Muscle layer of duodenum (tissue), 2 donors: ENCODE results near the gene PNPLA7.
"Not testable (repeated sequence)": the region's sequence is repeated elsewhere in the genome, so short reads cannot be mapped to it uniquely, and the experiment has no call there.

ENCODE experiments used
- H3K27ac ChIP-seq: one replicate; pipeline ENCODE4 v1.7.0; 2013; ENCODE audit warnings: mild to moderate bottlenecking, low read length
- H3K27me3 ChIP-seq: one replicate; pipeline ENCODE4 v1.7.0; 2013; ENCODE audit warnings: low read depth, mild to moderate bottlenecking, control low read depth, low read length
- H3K36me3 ChIP-seq, 2 donors: one replicate each; pipeline ENCODE4 v1.7.0; 2013; ENCODE audit warnings: low read length in 2 of 2, control low read depth in 1 of 2, mild to moderate bottlenecking in 1 of 2; ENCODE audit not compliant: insufficient read depth in 2 of 2, control insufficient read depth in 1 of 2
- H3K4me1 ChIP-seq, 2 donors: one replicate each; pipeline ENCODE4 v1.7.0; 2013; ENCODE audit warnings: low read length in 2 of 2, mild to moderate bottlenecking in 2 of 2, control low read depth in 1 of 2, moderate library complexity in 1 of 2; ENCODE audit not compliant: insufficient read depth in 2 of 2, control insufficient read depth in 1 of 2
- H3K4me3 ChIP-seq, 2 donors: one replicate each; pipeline ENCODE4 v1.7.0; 2013; ENCODE audit warnings: low read length in 2 of 2, low read depth in 1 of 2, mild to moderate bottlenecking in 1 of 2
- H3K9me3 ChIP-seq, 2 donors: one replicate each; pipeline ENCODE4 v1.7.0; 2013; ENCODE audit warnings: low read length in 2 of 2, control low read depth in 1 of 2, mild to moderate bottlenecking in 1 of 2; ENCODE audit not compliant: control insufficient read depth in 1 of 2
- donor health status: healthy.

Gene PNPLA7

DNA sequence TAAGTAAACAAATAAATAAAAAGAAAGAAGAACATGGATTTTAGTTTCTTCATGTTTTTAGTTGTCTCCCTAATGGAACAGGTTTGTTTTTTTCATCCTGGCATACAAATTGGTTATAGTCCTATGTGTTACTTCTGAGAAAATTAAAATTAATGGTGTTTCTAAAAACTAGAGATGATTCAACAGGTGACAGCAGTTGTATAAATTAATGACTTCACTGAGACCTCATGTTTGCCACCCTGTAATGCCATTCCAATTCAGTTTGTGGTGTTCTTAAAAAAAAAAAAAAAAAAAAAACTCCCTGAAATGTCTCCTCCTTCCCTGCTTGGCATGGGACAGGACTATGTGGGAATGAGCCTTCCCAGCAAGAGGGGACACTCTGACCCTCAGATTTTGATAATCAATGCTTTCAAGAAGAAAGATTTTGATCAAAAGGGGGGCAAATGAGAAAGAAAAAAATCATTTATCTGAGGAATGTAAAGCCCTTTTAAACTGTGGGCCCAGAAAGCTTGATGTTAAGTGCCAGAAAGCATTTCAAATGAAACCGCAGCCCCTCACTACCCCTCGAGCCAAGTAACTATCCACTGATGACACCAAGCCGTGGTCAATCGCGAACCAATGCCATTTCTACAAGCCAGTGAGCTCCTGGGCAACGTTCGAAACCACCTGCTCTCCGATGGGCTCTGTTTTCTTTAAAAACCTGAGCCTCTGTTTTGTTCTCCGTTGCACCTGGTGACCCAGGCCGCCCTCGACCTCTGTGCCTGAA, 128.2 kb downstream of the PNPLA7 start:
- peak overlapping the region; percentile 35 for H3K27ac ChIP-seq
- H3K9me3 ChIP-seq, result no peaks in the 10 kb centered on the region

DNA sequence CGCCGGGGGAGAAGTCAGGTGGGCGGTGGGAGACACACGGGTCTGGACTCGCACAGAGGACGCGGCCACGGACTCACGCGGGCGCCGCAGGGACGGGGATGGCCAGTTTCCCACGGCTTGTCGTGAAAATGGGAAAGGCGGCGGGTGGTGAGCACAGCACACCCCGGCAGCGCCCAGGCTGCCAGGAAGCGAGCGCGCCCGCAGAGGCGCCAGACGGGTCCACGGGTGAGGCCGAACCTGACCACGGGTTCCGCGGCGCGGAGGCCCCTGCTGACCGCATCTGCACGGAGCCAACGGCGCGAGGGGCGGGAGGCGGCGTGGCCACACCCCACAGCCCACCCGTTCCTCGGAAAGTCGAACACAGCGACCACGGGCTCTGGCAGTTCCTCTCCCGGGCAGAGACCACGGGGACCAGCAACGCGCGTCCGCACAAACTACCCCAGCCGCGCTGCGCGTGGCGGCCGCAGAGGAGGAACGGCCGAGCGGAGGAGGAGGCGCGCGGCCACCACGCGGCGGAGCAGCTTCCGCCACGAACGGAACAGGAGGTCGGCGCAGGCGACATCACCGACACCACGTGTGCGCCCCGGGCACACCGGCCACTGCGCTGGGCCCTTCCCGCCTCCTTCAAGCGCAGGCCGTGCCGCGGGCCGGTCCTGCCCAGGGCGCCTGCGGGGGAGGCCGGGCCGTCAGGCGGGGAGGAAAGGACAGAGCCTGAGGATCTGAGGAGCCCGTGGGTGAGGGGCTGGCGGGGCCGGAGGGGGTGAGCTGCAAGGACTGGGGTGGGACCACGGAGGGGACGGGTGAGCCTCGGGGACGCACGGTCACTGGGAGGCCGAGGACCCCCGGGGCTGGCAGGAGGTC, 132.8 kb downstream of the PNPLA7 start:
- Histone ChIP-seq H3K9me3 (no peaks in the 10 kb centered on the region), H3K27ac (no peak overlapping the region), H3K36me3 (no peaks in the 10 kb centered on the region), H3K27me3 (no peaks in the 10 kb centered on the region), H3K4me3 (peak overlapping the region in 1 of 2 donors; percentile 32), H3K4me1 (peaks cover 3 to 10% of the 10 kb centered on the region in 2 donors)

More for the DNA sequence above, 128.2 kb downstream of the PNPLA7 start:
- H3K36me3 ChIP-seq, result no peaks in the 10 kb centered on the region
- no peaks in the 10 kb centered on the region for H3K27me3 ChIP-seq
- H3K4me3 ChIP-seq, result peak overlapping the region; percentile 70 to 89
- H3K4me1 ChIP-seq, result peaks cover 0 to 21% of the 10 kb centered on the region in 2 donors

DNA sequence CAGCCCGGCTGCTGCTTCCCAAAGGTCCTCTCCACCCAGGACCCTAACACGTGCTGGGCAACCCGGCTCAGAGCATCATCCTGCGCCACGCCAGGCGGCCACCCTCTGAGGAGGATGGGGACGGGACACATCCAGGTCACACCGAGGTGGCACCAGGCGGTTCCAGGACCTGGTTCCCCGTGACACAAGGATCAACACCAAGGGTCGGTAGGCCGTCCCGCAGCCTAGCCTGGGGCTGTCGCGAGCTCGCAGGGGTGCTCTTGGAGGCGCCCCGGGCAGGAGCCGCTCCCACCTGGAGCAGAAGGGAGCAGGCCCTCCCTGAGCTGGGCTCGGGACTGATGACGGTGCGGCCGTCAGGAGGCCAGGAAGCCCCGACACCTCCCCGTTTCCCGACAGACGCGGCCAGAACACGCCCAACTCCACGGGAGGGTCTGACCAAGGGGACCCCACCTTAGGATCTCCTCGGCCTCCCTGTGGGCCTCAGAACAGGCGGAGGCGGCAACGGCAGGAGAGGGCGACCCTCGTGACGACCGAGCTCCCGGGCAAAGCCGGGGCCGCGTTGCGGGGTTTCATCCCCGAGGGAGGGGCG, 133.5 kb downstream of the PNPLA7 start:
- H3K9me3 ChIP-seq, result no peaks in the 10 kb centered on the region
- peaks cover 3% of the 10 kb centered on the region in 2 donors for H3K4me1 ChIP-seq
- peak overlapping the region in 1 of 2 donors; percentile 32 for H3K4me3 ChIP-seq
- H3K27me3 ChIP-seq, result no peaks in the 10 kb centered on the region
- H3K27ac ChIP-seq, result no peak overlapping the region
- no peaks in the 10 kb centered on the region for H3K36me3 ChIP-seq

DNA sequence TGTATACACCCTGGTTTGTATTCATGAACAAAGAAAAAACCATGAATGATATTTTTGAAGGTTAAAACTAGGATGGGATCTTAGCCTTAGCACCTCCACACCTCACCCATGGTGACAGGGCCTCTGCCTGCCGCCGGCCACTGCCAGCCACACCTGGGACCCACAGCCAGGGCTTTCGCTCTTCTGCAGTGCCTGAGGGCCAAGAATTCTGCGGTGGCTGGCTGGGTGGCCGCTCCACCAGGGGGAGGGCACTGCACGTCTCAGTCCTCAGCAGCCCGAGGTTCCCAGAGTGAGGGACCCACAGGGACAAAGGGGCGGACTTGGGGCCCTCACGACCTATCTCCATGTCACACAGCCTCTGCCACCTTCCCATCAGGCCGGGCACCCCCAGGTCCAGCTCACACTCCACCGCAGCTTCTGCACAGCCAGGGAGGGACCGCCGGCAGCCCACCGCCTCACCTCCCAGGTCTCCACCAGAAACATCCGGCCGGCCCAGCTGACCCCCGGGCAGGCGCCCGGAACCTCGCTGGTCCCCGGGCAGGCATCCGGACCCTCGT, 134.1 kb downstream of the PNPLA7 start:
- Histone ChIP-seq H3K4me3 (no peak overlapping the region), H3K27ac (no peak overlapping the region), H3K36me3 (no peaks in the 10 kb centered on the region), H3K4me1 (peaks cover 0 to 3% of the 10 kb centered on the region in 2 donors), H3K27me3 (no peaks in the 10 kb centered on the region), H3K9me3 (no peaks in the 10 kb centered on the region)

DNA sequence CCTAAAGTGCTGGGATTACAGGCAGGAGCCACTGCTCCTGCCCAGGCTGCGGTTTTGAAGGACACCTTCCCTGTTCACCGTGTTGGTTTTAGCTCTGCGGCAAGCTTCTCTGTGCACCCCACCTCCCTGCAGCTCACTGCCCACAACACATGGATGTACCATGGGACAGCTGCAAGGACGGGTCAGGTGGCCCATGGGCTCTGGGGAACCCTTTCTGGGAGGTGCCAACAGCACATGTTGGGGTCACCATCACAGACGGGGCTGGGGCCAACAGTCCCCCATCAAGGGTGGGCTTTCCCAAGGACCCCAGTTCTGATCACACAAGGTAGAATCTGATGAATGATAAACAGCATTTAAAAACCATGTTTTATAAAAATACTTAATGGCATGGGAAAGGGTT, 134.8 kb downstream of the PNPLA7 start:
- no peaks in the 10 kb centered on the region for H3K36me3 ChIP-seq
- H3K4me1 ChIP-seq, result peaks cover 0 to 3% of the 10 kb centered on the region in 2 donors
- H3K4me3 ChIP-seq, result no peak overlapping the region
- H3K27ac ChIP-seq, result no peak overlapping the region
- no peaks in the 10 kb centered on the region for H3K27me3 ChIP-seq
- no peaks in the 10 kb centered on the region for H3K9me3 ChIP-seq

DNA sequence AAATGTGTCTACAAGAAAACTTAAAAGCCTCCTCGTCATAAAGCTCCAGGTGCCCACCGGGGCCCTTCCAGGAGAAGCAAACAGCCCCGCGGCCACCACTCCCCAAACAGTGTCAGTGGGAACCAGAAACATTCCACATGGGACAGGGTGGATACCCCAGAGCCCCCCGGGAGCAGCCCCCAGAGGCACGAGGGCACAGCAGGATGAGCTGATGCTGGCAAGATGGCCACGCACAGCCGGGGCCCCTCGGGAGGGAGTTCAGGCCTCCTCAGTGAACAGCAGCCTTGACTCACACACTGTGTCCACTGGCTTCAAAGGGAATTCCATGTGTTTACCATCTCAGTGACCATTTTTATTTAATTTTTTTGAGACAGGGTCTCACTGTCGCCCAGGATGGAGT, 137.8 kb downstream of the PNPLA7 start:
- Histone ChIP-seq H3K4me1 (peaks cover 2 to 3% of the 10 kb centered on the region in 2 donors), H3K27ac (no peak overlapping the region), H3K4me3 (no peak overlapping the region), H3K36me3 (no peaks in the 10 kb centered on the region), H3K27me3 (no peaks in the 10 kb centered on the region), H3K9me3 (no peaks in the 10 kb centered on the region)

DNA sequence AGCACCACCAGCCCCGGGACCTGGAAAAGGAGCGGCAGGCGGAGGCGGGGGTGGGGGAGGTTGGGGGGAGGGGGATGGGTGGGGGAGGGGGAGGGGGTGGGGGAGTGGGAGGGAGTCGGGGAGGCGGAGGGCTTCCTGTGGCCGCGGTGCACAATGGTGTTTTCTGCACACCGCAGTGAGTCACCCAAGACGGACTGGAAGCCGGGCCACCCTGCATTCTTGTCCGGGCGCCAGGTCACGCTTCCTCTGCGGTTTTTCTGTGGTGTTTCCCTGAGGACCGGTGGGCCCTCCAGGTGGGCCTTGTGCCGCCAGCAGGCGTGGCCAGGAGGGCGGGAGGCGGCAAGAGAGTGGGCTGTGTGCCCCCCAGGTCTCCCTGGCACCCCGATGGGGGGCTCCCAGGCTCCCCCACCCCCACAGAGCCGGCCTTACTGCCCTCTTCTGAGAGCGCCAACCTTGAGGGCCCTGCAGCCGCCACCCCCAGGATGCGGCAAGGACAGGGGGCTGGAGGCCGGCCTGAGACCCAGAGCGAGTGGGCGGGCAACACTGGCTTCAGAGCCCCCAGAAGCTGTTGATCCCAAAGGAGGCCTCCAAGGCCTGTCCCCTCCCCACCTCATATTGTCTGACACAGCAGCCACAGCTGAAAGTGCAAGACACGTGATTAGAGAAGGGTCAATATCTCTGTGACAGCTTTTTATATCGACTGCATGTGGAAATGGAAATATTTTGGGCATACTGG, 138.4 kb downstream of the PNPLA7 start:
- Histone ChIP-seq H3K4me1 (peaks cover 3 to 7% of the 10 kb centered on the region in 2 donors), H3K36me3 (no peaks in the 10 kb centered on the region), H3K9me3 (no peaks in the 10 kb centered on the region), H3K27me3 (no peaks in the 10 kb centered on the region), H3K4me3 (no peak overlapping the region), H3K27ac (no peak overlapping the region)

DNA sequence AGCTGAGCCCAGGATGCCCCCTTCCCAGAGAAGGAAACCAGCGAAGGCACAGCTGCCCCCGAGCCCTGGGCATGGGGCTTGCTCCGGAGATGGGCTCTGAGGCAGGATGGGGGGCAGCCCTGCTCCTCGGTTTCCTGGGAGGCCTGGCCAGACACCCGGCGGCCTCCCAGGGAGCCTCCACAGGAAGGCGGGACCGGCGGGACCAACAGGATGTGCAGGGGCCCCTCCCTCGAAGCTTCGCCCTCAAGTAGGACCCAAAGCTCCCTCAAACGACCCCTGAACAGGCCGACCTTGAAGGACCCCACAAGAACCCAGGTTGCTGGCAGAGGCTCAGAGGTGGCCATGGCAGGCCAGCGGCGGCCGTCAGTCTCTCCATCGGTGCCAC, 138.9 kb downstream of the PNPLA7 start:
- no peak overlapping the region for H3K4me3 ChIP-seq
- H3K9me3 ChIP-seq, result no peaks in the 10 kb centered on the region
- H3K4me1 ChIP-seq, result peaks cover 3 to 10% of the 10 kb centered on the region in 2 donors
- H3K36me3 ChIP-seq, result no peaks in the 10 kb centered on the region
- H3K27me3 ChIP-seq, result no peaks in the 10 kb centered on the region
- H3K27ac ChIP-seq, result no peak overlapping the region

DNA sequence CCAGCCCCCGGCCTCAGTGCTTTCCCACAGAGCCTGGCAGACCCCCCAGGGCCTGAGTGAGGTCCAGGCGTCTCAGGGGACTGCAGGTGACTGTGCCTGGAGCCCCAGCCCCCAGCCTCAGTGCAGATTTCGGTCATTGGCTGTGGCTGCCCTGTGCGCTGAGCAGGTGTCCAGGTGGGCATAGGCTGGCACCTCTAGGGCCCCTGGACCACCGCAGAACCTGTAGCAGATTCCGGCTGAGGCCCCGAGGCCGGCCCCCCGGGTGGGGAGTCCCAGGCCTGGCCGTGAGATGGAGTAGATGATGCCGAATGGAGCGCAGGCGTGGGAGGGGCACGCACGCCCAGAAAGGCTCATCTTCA, 139.3 kb downstream of the PNPLA7 start:
- H3K4me3 ChIP-seq, result no peak overlapping the region
- no peak overlapping the region for H3K27ac ChIP-seq
- no peaks in the 10 kb centered on the region for H3K27me3 ChIP-seq
- no peaks in the 10 kb centered on the region for H3K36me3 ChIP-seq
- peaks cover 3 to 10% of the 10 kb centered on the region in 2 donors for H3K4me1 ChIP-seq
- no peaks in the 10 kb centered on the region for H3K9me3 ChIP-seq

DNA sequence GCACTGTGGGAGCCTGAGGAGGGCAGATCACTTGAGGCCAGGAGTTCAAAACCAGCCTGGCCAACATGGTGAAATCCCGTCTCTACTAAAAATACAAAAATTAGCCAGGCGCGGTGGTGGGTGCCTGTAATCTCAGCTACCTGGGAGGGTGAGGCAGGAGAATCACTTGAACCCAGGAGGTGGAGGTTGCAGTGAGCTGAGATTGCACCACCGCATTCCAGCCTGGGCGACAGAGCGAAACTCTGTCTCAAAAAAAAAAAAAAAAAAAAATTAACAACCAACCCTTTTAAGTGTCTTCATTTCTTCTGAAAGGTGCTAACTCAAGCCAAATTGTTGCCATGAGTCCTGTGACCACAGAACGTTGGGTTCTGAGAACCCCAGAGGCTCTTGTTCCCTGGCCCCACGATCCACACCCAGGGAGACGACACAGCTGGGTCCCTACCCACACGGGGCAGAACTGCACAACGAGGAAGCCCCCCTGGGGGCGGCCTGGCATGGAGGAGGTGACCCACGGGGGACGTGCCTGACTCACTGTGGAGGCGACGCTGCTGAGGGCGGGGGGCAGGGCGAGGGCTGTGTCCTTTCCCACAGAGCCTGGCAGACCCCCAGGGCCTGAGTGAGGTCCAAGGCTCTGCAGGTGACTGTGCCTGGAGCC, 139.8 kb downstream of the PNPLA7 start:
- not testable (repeated sequence) for H3K27ac ChIP-seq, H3K36me3 ChIP-seq, H3K27me3 ChIP-seq, H3K9me3 ChIP-seq, H3K4me3 ChIP-seq
- H3K4me1 ChIP-seq, result peaks cover 3 to 10% of the 10 kb centered on the region in 2 donors
